H1 (cell line): ENCODE results near the gene LCP1. TPM values are rescaled to one million over a fixed set of nuclear protein-coding genes. Genes with fewer than 3 reads are reported as not detected.

ENCODE experiments used
- CTCF ChIA-PET: fragments of 300-600 bp; sonication (Branson Sonifier 250); formaldehyde crosslinking; loops from one replicate; lab custom pipeline; 2021; ENCODE audit not compliant: partially characterized antibody; lab: Charles Lee
- POLR2A ChIA-PET: fragments of 300-600 bp; sonication (Branson Sonifier 250); formaldehyde crosslinking; loops from one replicate; lab custom pipeline; 2021; ENCODE audit warnings: inconsistent platforms; ENCODE audit not compliant: partially characterized antibody; lab: Charles Lee
- DNase-seq, 2 experiments: peaks; one replicate each; pipeline versions ENCODE4 v3.0.0 to v3.0.0-alpha.2; 2010 to 2022; ENCODE audit warnings: low spot score in 2 of 2, low read depth in 1 of 2, mixed read lengths in 1 of 2
- FAIRE-seq: peaks from 2 replicates; lab custom pipeline; 2011; peaks lifted over from hg19 to GRCh38; lab: Jason Lieb, UNC
- H2AFZ ChIP-seq: 2 replicates; pipeline ENCODE4 v1.8.1; 2012; ENCODE audit warnings: low read length, inconsistent platforms
- H2AK5ac ChIP-seq: 2 replicates; pipeline ENCODE4 v1.6.1; 2013; ENCODE audit warnings: low read depth, low read length
- H2BK120ac ChIP-seq: replicated peaks from 2 replicates; pipeline ENCODE3; 2013; ENCODE audit warnings: low read depth, low read length, inconsistent platforms
- H2BK12ac ChIP-seq: 2 replicates; pipeline ENCODE4 v1.6.1; 2013; ENCODE audit warnings: low read depth, low read length
- H2BK15ac ChIP-seq: 2 replicates; pipeline ENCODE4 v1.6.1; 2013; ENCODE audit warnings: low read length
- H2BK20ac ChIP-seq: 2 replicates; pipeline ENCODE4 v1.6.1; 2013; ENCODE audit warnings: low read length
- H2BK5ac ChIP-seq: 2 replicates; pipeline ENCODE4 v1.6.1; 2013; ENCODE audit warnings: low read depth, low read length
- H3K14ac ChIP-seq: 2 replicates; pipeline ENCODE4 v1.6.1; 2013; ENCODE audit warnings: inconsistent platforms; ENCODE audit not compliant: insufficient read length
- H3K18ac ChIP-seq: 2 replicates; pipeline ENCODE4 v1.6.1; 2013; ENCODE audit warnings: low read length; ENCODE audit errors: extremely low read depth
- H3K23ac ChIP-seq: 2 replicates; pipeline ENCODE4 v1.6.1; 2013; ENCODE audit warnings: inconsistent platforms; ENCODE audit not compliant: insufficient read length
- H3K23me2 ChIP-seq: 2 replicates; pipeline ENCODE4 v1.6.1; 2013; ENCODE audit warnings: low read depth, low read length
- H3K27ac ChIP-seq: 2 replicates; pipeline ENCODE4 v1.6.1; 2011; ENCODE audit warnings: low read depth, low read length, inconsistent platforms
- H3K27me3 ChIP-seq, 4 experiments: replicated peaks in 1 of 4; 1 replicate in 1 of 4; 2 replicates in 3 of 4; pipeline versions ENCODE4 v1.6.1 to v1.8.1; 2011 to 2013; ENCODE audit warnings: low read length in 3 of 4, mild to moderate bottlenecking in 3 of 4, inconsistent platforms in 2 of 4, mixed read lengths in 2 of 4, moderate library complexity in 1 of 4; ENCODE audit not compliant: control insufficient read depth in 3 of 4, insufficient read depth in 3 of 4; ENCODE audit errors: extremely low read depth in 1 of 4
- H3K36me3 ChIP-seq, 4 experiments: 2 replicates each; pipeline versions ENCODE4 v1.6.1 to v1.8.1; 2011 to 2013; ENCODE audit warnings: mild to moderate bottlenecking in 4 of 4, low read length in 3 of 4, moderate library complexity in 2 of 4, control low read depth in 1 of 4, inconsistent platforms in 1 of 4; ENCODE audit not compliant: insufficient read depth in 4 of 4, control insufficient read depth in 2 of 4
- H3K4ac ChIP-seq: replicated peaks from 2 replicates; pipeline ENCODE3; 2013; ENCODE audit warnings: low read length, low read depth, mixed read lengths, inconsistent platforms; ENCODE audit not compliant: insufficient read length
- H3K4me1 ChIP-seq, 4 experiments: replicated peaks in 1 of 4; 1 replicate in 1 of 4; 2 replicates in 3 of 4; pipeline versions ENCODE4 v1.6.1 to v1.8.1; 2011 to 2013; ENCODE audit warnings: low read length in 3 of 4, inconsistent platforms in 2 of 4, mixed read lengths in 1 of 4; ENCODE audit not compliant: insufficient read depth in 4 of 4, control insufficient read depth in 3 of 4
- H3K4me2 ChIP-seq, 2 experiments: 2 replicates each; pipeline versions ENCODE4 v1.6.1 to v1.8.1; 2011 to 2013; ENCODE audit warnings: low read depth in 2 of 2, low read length in 2 of 2, control low read depth in 1 of 2, inconsistent platforms in 1 of 2, mild to moderate bottlenecking in 1 of 2; ENCODE audit not compliant: insufficient read depth in 1 of 2
- H3K4me3 ChIP-seq, 4 experiments: fragments of 200-600, 300-600 bp in 1 of 4; sonication (generic), shearing (Covaris generic), sonication (Bioruptor Twin) in 1 of 4; 2 replicates each; pipeline versions ENCODE4 v1.5.1 to v1.8.1; 2011 to 2016; ENCODE audit warnings: low read length in 4 of 4, low read depth in 3 of 4, control low read depth in 2 of 4, inconsistent platforms in 2 of 4, mild to moderate bottlenecking in 2 of 4, mixed read lengths in 1 of 4, moderate library complexity in 1 of 4; ENCODE audit not compliant: insufficient read depth in 2 of 4; ENCODE audit errors: extremely low read depth in 1 of 4
- H3K56ac ChIP-seq: replicated peaks from 2 replicates; pipeline ENCODE3; 2013; ENCODE audit warnings: low read depth, mild to moderate bottlenecking, mixed read lengths, low read length, inconsistent platforms; ENCODE audit not compliant: insufficient read length
- H3K79me1 ChIP-seq: 2 replicates; pipeline ENCODE4 v1.6.1; 2013; ENCODE audit warnings: low read depth, low read length, control low read depth
- H3K79me2 ChIP-seq, 2 experiments: 2 replicates each; pipeline versions ENCODE4 v1.6.1 to v1.8.1; 2012 to 2013; ENCODE audit warnings: low read length in 2 of 2, mild to moderate bottlenecking in 2 of 2, inconsistent platforms in 1 of 2; ENCODE audit not compliant: insufficient read depth in 2 of 2, control insufficient read depth in 1 of 2
- H3K9ac ChIP-seq, 4 experiments: replicated peaks in 1 of 4; 1 replicate in 1 of 4; 2 replicates in 3 of 4; pipeline versions ENCODE4 v1.6.1 to v1.8.1; 2011 to 2013; ENCODE audit warnings: low read depth in 3 of 4, low read length in 3 of 4, control low read depth in 2 of 4, mild to moderate bottlenecking in 2 of 4, moderate library complexity in 2 of 4, inconsistent platforms in 1 of 4; ENCODE audit errors: extremely low read depth in 1 of 4
- H3K9me3 ChIP-seq, 2 experiments: 2 replicates each; pipeline versions ENCODE4 v1.6.1 to v1.8.1; 2012 to 2013; ENCODE audit warnings: mild to moderate bottlenecking in 2 of 2, moderate library complexity in 2 of 2, control low read depth in 1 of 2, inconsistent platforms in 1 of 2, low read depth in 1 of 2, low read length in 1 of 2, mixed read lengths in 1 of 2; ENCODE audit not compliant: insufficient read depth in 2 of 2
- H4K20me1 ChIP-seq, 2 experiments: replicated peaks in 1 of 2; 2 replicates each; pipeline versions ENCODE3 to v1.8.1; 2011 to 2013; ENCODE audit warnings: inconsistent platforms in 2 of 2, low read length in 2 of 2, mild to moderate bottlenecking in 1 of 2; ENCODE audit not compliant: insufficient read depth in 2 of 2, control insufficient read depth in 1 of 2
- H4K5ac ChIP-seq: 2 replicates; pipeline ENCODE4 v1.6.1; 2013; ENCODE audit warnings: low read length, low read depth, mixed read lengths, inconsistent platforms; ENCODE audit not compliant: insufficient read length
- H4K8ac ChIP-seq: 2 replicates; pipeline ENCODE4 v1.8.0; 2013; ENCODE audit warnings: mild to moderate bottlenecking, moderate library complexity, low read length, inconsistent platforms; ENCODE audit not compliant: insufficient read depth; ENCODE audit errors: extremely low read depth
- H4K91ac ChIP-seq: replicated peaks from 2 replicates; pipeline ENCODE3; 2013; ENCODE audit warnings: low read length, mixed read lengths, inconsistent platforms; ENCODE audit not compliant: insufficient read length
- ASH2L ChIP-seq: fragments of 200-600, 300-600 bp; sonication (generic); IDR thresholded peaks from one replicate; pipeline ENCODE4 v1.7.1; 2017; ENCODE audit warnings: low read length
- CHD1 ChIP-seq: IDR thresholded peaks from 2 replicates; pipeline ENCODE4 v1.6.1; 2012; ENCODE audit warnings: low read depth, low read length, improper control_type of control experiment
- CREB1 ChIP-seq: IDR thresholded peaks from 2 replicates; pipeline ENCODE4 v1.6.1; 2012; ENCODE audit warnings: inconsistent platforms
- MAFK ChIP-seq: IDR thresholded peaks from 2 replicates; pipeline ENCODE4 v1.6.1; 2012; ENCODE audit warnings: low read depth, mild to moderate bottlenecking, improper control_type of control experiment, low read length
- NANOG ChIP-seq: IDR thresholded peaks from 2 replicates; pipeline ENCODE4 v1.6.1; 2011; ENCODE audit warnings: low read length, low read depth, mild to moderate bottlenecking, inconsistent platforms; ENCODE audit not compliant: insufficient read depth, poor library complexity, severe bottlenecking
- NRF1 ChIP-seq: IDR thresholded peaks from 2 replicates; pipeline ENCODE4 v1.6.1; 2011; ENCODE audit warnings: mild to moderate bottlenecking, low read depth, low read length, improper control_type of control experiment
- TAF1 ChIP-seq: IDR thresholded peaks from 2 replicates; pipeline ENCODE4 v1.6.1; 2011; ENCODE audit warnings: mild to moderate bottlenecking, low read depth, low read length
- TAF7 ChIP-seq: optimal IDR thresholded peaks from 2 replicates; pipeline ENCODE3; 2011; ENCODE audit warnings: low read depth, mild to moderate bottlenecking, inconsistent platforms, low read length, moderate library complexity, borderline replicate concordance
- TEAD4 ChIP-seq: IDR thresholded peaks from 2 replicates; pipeline ENCODE4 v1.6.1; 2012; ENCODE audit warnings: low read depth, low read length, inconsistent platforms, mixed read lengths
- WGBS, 2 experiments: shearing (Covaris generic) in 1 of 2; methylation state at CpG; one replicate each; pipeline versions ENCODE4 v1.1.6 to v1.1.7; 2013 to 2015; ENCODE audit warnings: low lambda C conversion rate in 2 of 2, mixed read lengths in 2 of 2, inconsistent platforms in 1 of 2, low coverage in 1 of 2, missing lambda C conversion rate in 1 of 2; ENCODE audit not compliant: insufficient replicate concordance in 2 of 2, insufficient coverage in 1 of 2, insufficient read length in 1 of 2; ENCODE audit errors: extremely low coverage in 1 of 2, missing lambda C conversion rate in 1 of 2; 5-methylcytosine and 5-hydroxymethylcytosine counted together
- polyA plus RNA-seq, 7 experiments: library from polyadenylated mRNA; depleted of rRNA in 3 of 7; stranded (reverse) in 5 of 7; unstranded in 2 of 7; fragments of >200 nt in 5 of 7; fragments of 200-250 nt in 2 of 7; gene quantifications; 1 replicate in 5 of 7; 2 replicates in 1 of 7; 4 replicates in 1 of 7; pipeline versions ENCODE4 v1.2.1 to v1.2.3, GENCODE V29; 2011 to 2013; ENCODE audit warnings: missing spikeins in 2 of 7, mixed read lengths in 2 of 7
- total RNA-seq: library from RNA; stranded (reverse); fragmentation: NEBNext Ultra II Directional; extraction: Animal tissue kit (Norgen Biotek cat#: 25700); gene quantifications from 2 replicates; pipeline ENCODE4 v1.2.1, GENCODE V29; 2021
- TF ChIP-seq, protein P1 (sequence below): IDR thresholded peaks from 2 replicates; pipeline ENCODE4 v1.6.1; 2011; ENCODE audit warnings: low read depth, mild to moderate bottlenecking, low read length; ENCODE audit not compliant: insufficient read depth

Gene LCP1
- total and polyA plus RNA-seq, 2 of the 8 experiments (the other 6 are each of a cell fraction or from before 2014, with no cell fraction given), result 0.65 to 4.3 TPM

DNA sequence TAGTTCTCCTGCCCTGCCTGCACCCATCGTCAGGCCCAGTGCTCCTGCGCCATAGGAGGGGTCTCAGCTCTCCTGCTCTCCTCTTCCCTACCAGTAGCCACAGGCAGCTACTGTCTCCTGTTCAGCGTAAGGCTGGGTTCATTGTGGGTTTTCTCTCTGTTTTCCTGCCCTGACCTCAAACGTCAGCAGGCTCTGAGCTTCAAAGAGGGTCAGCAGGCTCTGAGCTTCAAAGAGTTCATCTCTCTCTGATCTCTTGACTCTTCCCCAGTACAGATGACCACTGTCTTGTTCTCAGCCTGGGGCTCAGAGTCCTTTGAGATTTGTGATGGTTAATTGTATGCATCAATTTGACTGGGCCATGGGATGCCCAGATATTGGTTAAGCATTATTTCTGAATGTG lies 72.5 kb downstream of the LCP1 start:
- POLR2A ChIA-PET, result no interaction called here

More for the DNA sequence above, 72.5 kb downstream of the LCP1 start:
- Histone ChIP-seq H2BK20ac (no peak overlapping the region), H4K91ac (no peak overlapping the region), H2BK120ac (no peak overlapping the region), H3K4me3 (no peak overlapping the region), H2AFZ (no peak overlapping the region), H3K4me1 (no peaks in the 10 kb centered on the region), H3K23me2 (no peaks in the 10 kb centered on the region), H3K79me2 (no peaks in the 10 kb centered on the region), H4K5ac (no peak overlapping the region), H3K9me3 (no peaks in the 10 kb centered on the region), H2AK5ac (no peak overlapping the region), H4K8ac (no peak overlapping the region), H4K20me1 (no peaks in the 10 kb centered on the region), H3K4me2 (no peak overlapping the region), H3K27me3 (no peaks in the 10 kb centered on the region), H3K23ac (no peak overlapping the region), H3K36me3 (no peaks in the 10 kb centered on the region), H3K56ac (no peak overlapping the region), H3K79me1 (no peaks in the 10 kb centered on the region), H2BK5ac (no peak overlapping the region), H3K14ac (no peak overlapping the region), H3K9ac (no peak overlapping the region), H3K27ac (no peak overlapping the region), H2BK12ac (no peak overlapping the region), H3K18ac (no peak overlapping the region), H3K4ac (no peak overlapping the region), H2BK15ac (no peak overlapping the region)
- 78% methylated on average over 4 of the region's 4 CpGs; no CpG with 5 or more reads in 1 of the 2 experiments for WGBS, 2 experiments
- TF ChIP-seq CREB1, result no peak
- TF ChIP-seq TAF7, result no peak
- no peak for TF ChIP-seq NANOG
- TF ChIP-seq MAFK, result no peak
- TF ChIP-seq CHD1, result no peak
- TF ChIP-seq TEAD4, result no peak
- TF ChIP-seq, protein P1, sequence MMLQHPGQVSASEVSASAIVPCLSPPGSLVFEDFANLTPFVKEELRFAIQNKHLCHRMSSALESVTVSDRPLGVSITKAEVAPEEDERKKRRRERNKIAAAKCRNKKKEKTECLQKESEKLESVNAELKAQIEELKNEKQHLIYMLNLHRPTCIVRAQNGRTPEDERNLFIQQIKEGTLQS, result no peak
- TF ChIP-seq ASH2L, result no peak
- no peak for TF ChIP-seq TAF1
- no peak for TF ChIP-seq NRF1
- CTCF ChIA-PET, result interaction anchor here (0.7 to 2.0 kb wide), 3 partner anchors 17 to 487 kb away, joined by 3 to 7 read pairs (median 3); no protein-coding TSS in a partner anchor
- FAIRE-seq (no peak), DNase-seq (no peak)
